ENCODE measurements around the gene ALKBH1. TPM values are rescaled to one million over a fixed set of nuclear protein-coding genes. Genes with fewer than 3 reads are reported as not detected.
"Not testable (repeated sequence)": the region's sequence is repeated elsewhere in the genome, so short reads cannot be mapped to it uniquely, and the experiment has no call there.

ALKBH1 gene, protein sequence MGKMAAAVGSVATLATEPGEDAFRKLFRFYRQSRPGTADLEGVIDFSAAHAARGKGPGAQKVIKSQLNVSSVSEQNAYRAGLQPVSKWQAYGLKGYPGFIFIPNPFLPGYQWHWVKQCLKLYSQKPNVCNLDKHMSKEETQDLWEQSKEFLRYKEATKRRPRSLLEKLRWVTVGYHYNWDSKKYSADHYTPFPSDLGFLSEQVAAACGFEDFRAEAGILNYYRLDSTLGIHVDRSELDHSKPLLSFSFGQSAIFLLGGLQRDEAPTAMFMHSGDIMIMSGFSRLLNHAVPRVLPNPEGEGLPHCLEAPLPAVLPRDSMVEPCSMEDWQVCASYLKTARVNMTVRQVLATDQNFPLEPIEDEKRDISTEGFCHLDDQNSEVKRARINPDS
- 10 to 100 TPM; 11.4 to 14.4 TPM for total RNA-seq
- long read RNA-seq, transcript ALKBH1-201 (6 exons, 2,594 nt), result major isoform, 9 of 11 reads
- long read RNA-seq, partial matches to known transcripts, result 1 of 11 reads
- long read RNA-seq, other reads (novel, unspliced or antisense), result 1 of 11 reads

DNA sequence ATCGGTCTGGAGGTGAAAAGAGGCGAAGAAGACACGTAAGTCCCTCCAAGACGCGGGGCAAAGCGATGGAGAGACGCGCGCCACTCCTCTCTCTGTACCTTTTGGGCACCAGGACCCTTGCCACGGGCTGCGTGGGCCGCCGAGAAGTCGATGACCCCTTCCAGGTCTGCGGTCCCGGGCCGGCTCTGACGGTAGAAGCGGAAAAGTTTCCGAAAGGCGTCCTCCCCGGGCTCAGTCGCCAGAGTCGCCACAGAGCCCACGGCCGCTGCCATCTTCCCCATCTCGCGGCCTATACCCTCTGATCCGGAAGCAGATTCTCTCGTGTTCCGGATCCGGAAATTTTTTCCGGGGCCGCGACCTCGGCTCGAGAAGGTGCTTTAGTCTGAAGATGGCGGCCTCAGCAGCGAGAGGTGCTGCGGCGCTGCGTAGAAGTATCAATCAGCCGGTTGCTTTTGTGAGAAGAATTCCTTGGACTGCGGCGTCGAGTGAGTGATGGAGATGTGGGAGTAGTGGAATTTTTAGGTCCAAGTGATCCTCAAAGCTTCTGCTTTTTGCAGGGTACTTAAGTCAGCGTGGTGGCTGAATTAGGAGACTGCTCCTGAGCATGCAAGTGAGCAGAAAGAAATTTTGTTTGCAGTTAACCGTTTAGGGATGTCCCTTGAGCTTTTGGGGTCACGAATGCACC is at the start of gene ALKBH1, which contains the start of gene SLIRP:
ALKBH1 (minus strand) TSS at position 300 of the 685 bp plus-strand sequence; CDS start at position 281, 19 bp downstream.
SLIRP (plus strand) TSS at position 380 of the 685 bp plus-strand sequence; CDS start at position 389, 9 bp downstream.
- intact Hi-C loops (cut with DNase I, micrococcal nuclease), result no loop called here
- peak; percentile 96 for ATAC-seq
- DNase-seq, result peak; percentile 89 to 91

- ATAC-seq (no peak), DNase-seq (no peak)
- intact Hi-C loops (cut with DNase I, micrococcal nuclease), result no loop called here
Observed at GRCh38 chr14:77752799-77753516, 45.1 kb upstream of the ALKBH1 start.

GRCh38 chr14:77752266-77752665 is 44.4 kb upstream of the ALKBH1 start:
- intact Hi-C loops (cut with DNase I, micrococcal nuclease), result no loop called here
- ATAC-seq (no peak), DNase-seq (no peak)

DNA sequence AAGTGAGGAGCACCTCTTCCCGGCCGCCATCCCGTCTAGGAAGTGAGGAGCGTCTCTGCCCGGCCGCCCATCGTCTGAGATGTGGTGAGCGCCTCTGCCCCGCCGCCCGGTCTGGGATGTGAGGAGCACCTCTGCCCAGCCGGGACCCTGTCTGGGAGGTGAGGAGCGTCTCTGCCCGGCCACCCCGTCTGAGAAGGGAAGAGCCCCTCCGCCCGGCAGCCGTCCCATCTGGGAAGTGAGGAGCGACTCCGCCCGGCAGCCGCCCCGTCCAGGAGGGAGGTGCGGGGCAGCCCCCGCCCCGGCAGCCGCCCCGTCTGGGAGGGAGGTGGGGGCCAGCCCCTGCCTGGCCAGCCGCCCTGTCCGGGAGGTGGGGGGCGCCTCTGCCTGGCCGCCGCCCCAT is 39.6 kb upstream of the ALKBH1 start:
- DNase-seq; ATAC-seq; intact Hi-C loops (cut with DNase I, micrococcal nuclease): not testable (repeated sequence)

DNA sequence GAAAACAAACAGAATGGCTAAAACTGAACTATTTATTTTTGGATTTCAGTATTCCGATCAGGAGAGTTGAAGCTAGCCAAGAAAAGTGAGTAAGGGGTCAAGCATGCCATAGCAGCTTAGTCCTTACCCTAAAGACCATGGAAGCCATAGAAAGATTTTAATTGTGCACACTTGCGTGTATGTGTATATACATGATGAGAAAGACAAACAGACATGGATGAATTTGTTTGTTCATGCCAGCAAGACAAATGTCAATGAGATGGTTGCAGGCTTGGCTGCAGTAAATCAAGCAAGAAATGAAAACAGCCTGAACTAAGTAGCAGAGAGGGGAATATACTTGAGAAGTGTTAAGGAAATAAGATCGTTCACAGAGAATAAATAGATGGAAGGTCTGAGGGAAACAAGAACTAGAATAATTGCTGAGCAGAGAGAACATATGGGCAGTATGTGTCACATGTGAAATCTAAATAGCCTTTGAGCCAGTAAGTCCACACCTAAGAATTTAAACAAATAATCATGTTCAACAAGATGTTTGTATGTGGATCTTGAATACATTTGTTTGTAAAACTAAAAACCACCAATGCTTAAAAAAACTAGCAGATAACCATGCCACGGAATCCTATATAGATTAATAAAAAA is 38.4 kb upstream of the ALKBH1 start:
- ATAC-seq, result peak; percentile 53
- intact Hi-C loops (cut with DNase I, micrococcal nuclease), result no loop called here

DNA sequence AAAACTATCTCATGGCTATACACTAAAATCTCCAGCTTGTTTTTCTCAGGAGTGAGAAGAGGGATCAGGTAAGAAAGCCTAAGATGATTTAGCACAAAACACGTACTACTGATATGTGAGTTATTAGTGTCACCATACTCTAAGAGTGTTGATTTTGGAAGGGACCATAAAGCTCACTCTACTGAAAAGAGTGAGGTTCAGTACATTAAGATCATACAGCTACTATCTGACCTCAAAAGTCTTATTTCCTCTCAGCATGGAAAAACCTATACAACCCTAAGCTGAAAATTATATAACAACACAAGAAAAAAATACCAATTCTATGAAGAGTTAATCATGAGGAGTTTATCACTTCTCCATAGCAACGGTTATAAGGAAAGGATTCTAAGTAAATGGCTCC is 33.6 kb upstream of the ALKBH1 start:
- intact Hi-C loops (cut with DNase I, micrococcal nuclease), result no loop called here
- ATAC-seq (no peak), DNase-seq (no peak)

More for the DNA sequence above, 38.4 kb upstream of the ALKBH1 start:
- DNase-seq, result no peak

- DNase-seq (no peak), ATAC-seq (no peak)
- intact Hi-C loops (cut with DNase I, micrococcal nuclease), result no loop called here
Observed at GRCh38 chr14:77738559-77739250, 30.9 kb upstream of the ALKBH1 start.

GRCh38 chr14:77730976-77731497 is 23.2 kb upstream of the ALKBH1 start:
- intact Hi-C loops (cut with DNase I, micrococcal nuclease), result no loop called here
- DNase-seq (no peak), ATAC-seq (no peak)

- intact Hi-C loops (cut with DNase I, micrococcal nuclease), result no loop called here
- DNase-seq, result no peak
- no peak for ATAC-seq
Observed at GRCh38 chr14:77722301-77722700, 14.5 kb upstream of the ALKBH1 start.

GRCh38 chr14:77721437-77721836 is 13.6 kb upstream of the ALKBH1 start:
- intact Hi-C loops (cut with DNase I, micrococcal nuclease), result no loop called here
- no peak for DNase-seq

DNA sequence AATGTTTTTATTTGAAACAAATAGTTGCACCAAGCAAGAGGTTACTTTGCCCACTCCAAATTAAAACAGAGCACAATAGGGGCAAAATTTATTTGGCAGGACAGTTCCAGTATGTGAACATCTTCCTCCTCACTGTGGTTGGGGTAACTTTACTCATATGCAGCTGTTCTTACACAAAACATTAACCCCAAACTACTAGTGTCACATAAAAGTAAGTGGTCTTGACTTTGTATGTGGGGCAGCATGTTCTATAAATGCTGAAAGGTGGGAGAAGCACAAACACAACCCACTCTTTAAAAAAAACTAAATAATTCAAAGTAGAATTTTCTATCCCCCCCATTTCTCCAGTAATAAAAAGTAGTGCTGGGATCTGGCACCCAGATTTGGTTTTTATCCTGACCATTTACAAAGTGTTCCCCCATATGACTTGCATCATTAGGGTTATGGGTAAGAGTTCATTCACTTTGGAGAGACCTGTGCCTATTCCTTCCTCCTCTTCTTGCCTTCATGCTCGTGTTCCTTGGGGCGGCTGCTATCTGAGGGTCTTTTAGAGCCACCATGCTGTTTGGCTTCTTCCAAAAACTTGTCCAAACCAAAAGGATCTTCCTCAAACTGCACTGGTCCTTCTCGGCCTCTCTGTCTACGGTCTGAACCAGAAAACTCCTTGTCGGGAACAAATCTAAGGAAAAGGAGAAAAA is 9.9 kb upstream of the ALKBH1 start:
- DNase-seq (no peak), ATAC-seq (no peak)
- intact Hi-C loops (cut with DNase I, micrococcal nuclease), result no loop called here

More at GRCh38 chr14:77721437-77721836, 13.6 kb upstream of the ALKBH1 start:
- no peak for ATAC-seq

DNA sequence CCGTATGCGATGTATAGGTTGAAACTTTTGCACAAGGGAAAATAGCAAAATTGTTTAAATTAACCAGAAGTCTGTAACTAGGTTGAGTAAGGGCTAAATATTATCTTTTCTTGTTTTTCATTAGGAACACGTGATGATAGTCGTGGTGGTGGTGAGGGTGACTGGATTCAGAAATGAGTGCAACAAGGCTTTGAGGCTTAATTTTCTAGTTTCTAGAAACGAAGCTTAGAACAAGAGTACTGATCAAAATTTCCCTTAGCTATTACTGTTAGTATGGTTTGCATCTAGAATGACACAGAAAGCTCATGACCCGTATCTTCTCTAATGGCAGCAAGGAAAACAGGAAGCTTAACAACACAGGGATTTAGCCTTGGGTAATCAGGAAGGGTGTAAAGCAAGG is 7.1 kb upstream of the ALKBH1 start:
- intact Hi-C loops (cut with DNase I, micrococcal nuclease), result no loop called here
- ATAC-seq (no peak), DNase-seq (no peak)

DNA sequence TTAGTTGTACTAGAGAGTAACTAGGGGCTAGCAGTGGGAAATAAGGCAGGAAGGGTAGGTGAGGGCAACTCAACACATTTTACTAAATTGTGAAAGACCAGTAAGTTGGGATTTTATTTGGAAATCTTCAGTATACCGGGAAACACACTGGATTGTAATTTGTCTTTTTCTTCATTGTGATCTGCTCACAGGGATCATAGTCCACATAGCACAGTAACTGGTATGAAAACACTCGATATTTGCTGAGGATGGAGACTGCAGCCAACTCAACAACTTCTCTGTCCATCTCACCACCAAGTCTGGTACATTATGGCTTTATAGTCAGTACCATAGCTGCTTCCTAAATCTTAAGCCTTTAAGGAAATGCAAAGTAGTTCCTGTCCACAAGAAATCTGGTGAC is 2.5 kb upstream of the ALKBH1 start:
- intact Hi-C loops (cut with DNase I, micrococcal nuclease), result no loop called here
- ATAC-seq (no peak), DNase-seq (no peak)

DNA sequence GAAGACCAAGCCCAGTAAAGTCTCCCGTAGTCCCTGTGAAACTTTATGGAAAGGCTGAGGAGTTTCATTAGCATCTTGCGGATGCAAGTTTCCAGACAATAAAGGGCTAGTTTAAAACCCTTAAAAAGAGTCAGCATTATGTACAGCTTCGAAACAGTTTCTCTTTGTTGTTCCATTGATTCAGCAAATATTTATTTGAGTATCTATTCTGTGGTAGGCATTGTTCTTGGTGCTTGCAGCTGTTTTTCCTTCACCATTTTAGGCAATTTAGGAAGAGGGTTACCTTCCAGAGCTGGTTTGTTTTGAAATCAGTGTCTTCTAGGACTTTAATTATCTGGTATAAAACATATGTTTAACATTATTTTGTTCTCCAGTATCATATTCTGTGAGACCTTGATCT is 1.6 kb upstream of the ALKBH1 start:
- ATAC-seq (no peak), DNase-seq (no peak)
- intact Hi-C loops (cut with DNase I, micrococcal nuclease), result no loop called here

GRCh38 chr14:77708749-77709148 is 926 bp upstream of the ALKBH1 start:
- ATAC-seq (peak; percentile 21), DNase-seq (no peak)
- intact Hi-C loops (cut with DNase I, micrococcal nuclease), result no loop called here

- DNase-seq (peak in 1 of 2 donors; percentile 36), ATAC-seq (peak; percentile 74)
- intact Hi-C loops (cut with DNase I, micrococcal nuclease), result no loop called here
Observed at GRCh38 chr14:77707355-77707723, 484 bp downstream of the ALKBH1 start.

DNA sequence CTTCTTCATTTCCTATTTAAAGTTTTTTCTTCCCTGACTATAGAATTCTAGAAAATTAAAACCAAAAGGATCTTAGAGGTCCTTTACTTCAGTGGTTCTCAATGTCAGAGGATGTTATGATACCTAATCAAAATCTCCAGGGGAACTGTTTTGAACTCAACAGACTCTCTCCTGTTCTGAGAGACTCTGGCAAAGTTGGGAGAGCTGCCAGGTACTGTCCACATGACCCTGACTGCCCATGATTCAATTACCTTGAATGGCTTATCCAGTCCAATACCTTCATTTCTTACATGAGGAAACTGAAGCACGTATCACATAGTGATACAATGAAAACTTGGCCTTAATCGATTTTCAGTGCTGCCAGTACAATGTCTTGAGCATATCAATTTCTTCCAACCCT is 16.6 kb downstream of the ALKBH1 start:
- DNase-seq, result no peak
- intact Hi-C loops (cut with DNase I, micrococcal nuclease), result no loop called here
- ATAC-seq, result no peak

Measured in left colon (tissue), 2 donors.